H1 (cell line): Measurements from ENCODE around the gene GCKR. TPM values are rescaled to one million over a fixed set of nuclear protein-coding genes. Genes with fewer than 3 reads are reported as not detected.

Experiments
- CTCF ChIA-PET: fragments of 300-600 bp; sonication (Branson Sonifier 250); formaldehyde crosslinking; loops from one replicate; lab custom pipeline; 2021; ENCODE audit not compliant: partially characterized antibody; lab: Charles Lee
- POLR2A ChIA-PET: fragments of 300-600 bp; sonication (Branson Sonifier 250); formaldehyde crosslinking; loops from one replicate; lab custom pipeline; 2021; ENCODE audit warnings: inconsistent platforms; ENCODE audit not compliant: partially characterized antibody; lab: Charles Lee
- DNase-seq, 2 experiments: peaks; one replicate each; pipeline versions ENCODE4 v3.0.0 to v3.0.0-alpha.2; 2010 to 2022; ENCODE audit warnings: low spot score in 2 of 2, low read depth in 1 of 2, mixed read lengths in 1 of 2
- FAIRE-seq: peaks from 2 replicates; lab custom pipeline; 2011; peaks lifted over from hg19 to GRCh38; lab: Jason Lieb, UNC
- H2AFZ ChIP-seq: 2 replicates; pipeline ENCODE4 v1.8.1; 2012; ENCODE audit warnings: low read length, inconsistent platforms
- H2AK5ac ChIP-seq: 2 replicates; pipeline ENCODE4 v1.6.1; 2013; ENCODE audit warnings: low read depth, low read length
- H2BK120ac ChIP-seq: replicated peaks from 2 replicates; pipeline ENCODE3; 2013; ENCODE audit warnings: low read depth, low read length, inconsistent platforms
- H2BK12ac ChIP-seq: 2 replicates; pipeline ENCODE4 v1.6.1; 2013; ENCODE audit warnings: low read depth, low read length
- H2BK15ac ChIP-seq: 2 replicates; pipeline ENCODE4 v1.6.1; 2013; ENCODE audit warnings: low read length
- H2BK20ac ChIP-seq: 2 replicates; pipeline ENCODE4 v1.6.1; 2013; ENCODE audit warnings: low read length
- H2BK5ac ChIP-seq: 2 replicates; pipeline ENCODE4 v1.6.1; 2013; ENCODE audit warnings: low read depth, low read length
- H3K14ac ChIP-seq: 2 replicates; pipeline ENCODE4 v1.6.1; 2013; ENCODE audit warnings: inconsistent platforms; ENCODE audit not compliant: insufficient read length
- H3K18ac ChIP-seq: 2 replicates; pipeline ENCODE4 v1.6.1; 2013; ENCODE audit warnings: low read length; ENCODE audit errors: extremely low read depth
- H3K23ac ChIP-seq: 2 replicates; pipeline ENCODE4 v1.6.1; 2013; ENCODE audit warnings: inconsistent platforms; ENCODE audit not compliant: insufficient read length
- H3K23me2 ChIP-seq: 2 replicates; pipeline ENCODE4 v1.6.1; 2013; ENCODE audit warnings: low read depth, low read length
- H3K27ac ChIP-seq: 2 replicates; pipeline ENCODE4 v1.6.1; 2011; ENCODE audit warnings: low read depth, low read length, inconsistent platforms
- H3K27me3 ChIP-seq, 4 experiments: replicated peaks in 1 of 4; 1 replicate in 1 of 4; 2 replicates in 3 of 4; pipeline versions ENCODE4 v1.6.1 to v1.8.1; 2011 to 2013; ENCODE audit warnings: low read length in 3 of 4, mild to moderate bottlenecking in 3 of 4, inconsistent platforms in 2 of 4, mixed read lengths in 2 of 4, moderate library complexity in 1 of 4; ENCODE audit not compliant: control insufficient read depth in 3 of 4, insufficient read depth in 3 of 4; ENCODE audit errors: extremely low read depth in 1 of 4
- H3K36me3 ChIP-seq, 4 experiments: 2 replicates each; pipeline versions ENCODE4 v1.6.1 to v1.8.1; 2011 to 2013; ENCODE audit warnings: mild to moderate bottlenecking in 4 of 4, low read length in 3 of 4, moderate library complexity in 2 of 4, control low read depth in 1 of 4, inconsistent platforms in 1 of 4; ENCODE audit not compliant: insufficient read depth in 4 of 4, control insufficient read depth in 2 of 4
- H3K4ac ChIP-seq: replicated peaks from 2 replicates; pipeline ENCODE3; 2013; ENCODE audit warnings: low read length, low read depth, mixed read lengths, inconsistent platforms; ENCODE audit not compliant: insufficient read length
- H3K4me1 ChIP-seq, 4 experiments: replicated peaks in 1 of 4; 1 replicate in 1 of 4; 2 replicates in 3 of 4; pipeline versions ENCODE4 v1.6.1 to v1.8.1; 2011 to 2013; ENCODE audit warnings: low read length in 3 of 4, inconsistent platforms in 2 of 4, mixed read lengths in 1 of 4; ENCODE audit not compliant: insufficient read depth in 4 of 4, control insufficient read depth in 3 of 4
- H3K4me2 ChIP-seq, 2 experiments: 2 replicates each; pipeline versions ENCODE4 v1.6.1 to v1.8.1; 2011 to 2013; ENCODE audit warnings: low read depth in 2 of 2, low read length in 2 of 2, control low read depth in 1 of 2, inconsistent platforms in 1 of 2, mild to moderate bottlenecking in 1 of 2; ENCODE audit not compliant: insufficient read depth in 1 of 2
- H3K4me3 ChIP-seq, 4 experiments: fragments of 200-600, 300-600 bp in 1 of 4; sonication (generic), shearing (Covaris generic), sonication (Bioruptor Twin) in 1 of 4; 2 replicates each; pipeline versions ENCODE4 v1.5.1 to v1.8.1; 2011 to 2016; ENCODE audit warnings: low read length in 4 of 4, low read depth in 3 of 4, control low read depth in 2 of 4, inconsistent platforms in 2 of 4, mild to moderate bottlenecking in 2 of 4, mixed read lengths in 1 of 4, moderate library complexity in 1 of 4; ENCODE audit not compliant: insufficient read depth in 2 of 4; ENCODE audit errors: extremely low read depth in 1 of 4
- H3K56ac ChIP-seq: replicated peaks from 2 replicates; pipeline ENCODE3; 2013; ENCODE audit warnings: low read depth, mild to moderate bottlenecking, mixed read lengths, low read length, inconsistent platforms; ENCODE audit not compliant: insufficient read length
- H3K79me1 ChIP-seq: 2 replicates; pipeline ENCODE4 v1.6.1; 2013; ENCODE audit warnings: low read depth, low read length, control low read depth
- H3K79me2 ChIP-seq, 2 experiments: 2 replicates each; pipeline versions ENCODE4 v1.6.1 to v1.8.1; 2012 to 2013; ENCODE audit warnings: low read length in 2 of 2, mild to moderate bottlenecking in 2 of 2, inconsistent platforms in 1 of 2; ENCODE audit not compliant: insufficient read depth in 2 of 2, control insufficient read depth in 1 of 2
- H3K9ac ChIP-seq, 4 experiments: replicated peaks in 1 of 4; 1 replicate in 1 of 4; 2 replicates in 3 of 4; pipeline versions ENCODE4 v1.6.1 to v1.8.1; 2011 to 2013; ENCODE audit warnings: low read depth in 3 of 4, low read length in 3 of 4, control low read depth in 2 of 4, mild to moderate bottlenecking in 2 of 4, moderate library complexity in 2 of 4, inconsistent platforms in 1 of 4; ENCODE audit errors: extremely low read depth in 1 of 4
- H3K9me3 ChIP-seq, 2 experiments: 2 replicates each; pipeline versions ENCODE4 v1.6.1 to v1.8.1; 2012 to 2013; ENCODE audit warnings: mild to moderate bottlenecking in 2 of 2, moderate library complexity in 2 of 2, control low read depth in 1 of 2, inconsistent platforms in 1 of 2, low read depth in 1 of 2, low read length in 1 of 2, mixed read lengths in 1 of 2; ENCODE audit not compliant: insufficient read depth in 2 of 2
- H4K20me1 ChIP-seq, 2 experiments: replicated peaks in 1 of 2; 2 replicates each; pipeline versions ENCODE3 to v1.8.1; 2011 to 2013; ENCODE audit warnings: inconsistent platforms in 2 of 2, low read length in 2 of 2, mild to moderate bottlenecking in 1 of 2; ENCODE audit not compliant: insufficient read depth in 2 of 2, control insufficient read depth in 1 of 2
- H4K5ac ChIP-seq: 2 replicates; pipeline ENCODE4 v1.6.1; 2013; ENCODE audit warnings: low read length, low read depth, mixed read lengths, inconsistent platforms; ENCODE audit not compliant: insufficient read length
- H4K8ac ChIP-seq: 2 replicates; pipeline ENCODE4 v1.8.0; 2013; ENCODE audit warnings: mild to moderate bottlenecking, moderate library complexity, low read length, inconsistent platforms; ENCODE audit not compliant: insufficient read depth; ENCODE audit errors: extremely low read depth
- H4K91ac ChIP-seq: replicated peaks from 2 replicates; pipeline ENCODE3; 2013; ENCODE audit warnings: low read length, mixed read lengths, inconsistent platforms; ENCODE audit not compliant: insufficient read length
- CHD1 ChIP-seq: IDR thresholded peaks from 2 replicates; pipeline ENCODE4 v1.6.1; 2012; ENCODE audit warnings: low read depth, low read length, improper control_type of control experiment
- CHD2 ChIP-seq: IDR thresholded peaks from 2 replicates; pipeline ENCODE4 v1.6.1; 2012; ENCODE audit warnings: low read length, improper control_type of control experiment
- EGR1 ChIP-seq: IDR thresholded peaks from 2 replicates; pipeline ENCODE4 v1.6.1; 2011; ENCODE audit warnings: low read depth, low read length, borderline replicate concordance
- EZH2 ChIP-seq: fragments of 200-600 bp; sonication (generic); IDR thresholded peaks from 2 replicates; pipeline ENCODE4 v1.7.1; 2012; ENCODE audit warnings: low read depth, mild to moderate bottlenecking, moderate library complexity, low read length, inconsistent platforms; ENCODE audit not compliant: severe bottlenecking
- HDAC2 ChIP-seq, 2 experiments: fragments of 300-600 bp in 1 of 2; sonication (generic) in 1 of 2; IDR thresholded peaks; 2 replicates each; pipeline ENCODE4 v1.6.1; 2011 to 2012; ENCODE audit warnings: low read depth in 2 of 2, low read length in 2 of 2, mild to moderate bottlenecking in 2 of 2, moderate library complexity in 2 of 2, borderline replicate concordance in 1 of 2, inconsistent platforms in 1 of 2
- HDAC6 ChIP-seq: IDR thresholded peaks from one replicate; pipeline ENCODE4 v1.7.1; 2012; ENCODE audit warnings: low read depth, mild to moderate bottlenecking, inconsistent platforms, low read length, moderate library complexity
- KDM5A ChIP-seq: fragments of 200-600 bp; IDR thresholded peaks from 2 replicates; pipeline ENCODE4 v1.7.1; 2012; ENCODE audit warnings: mild to moderate bottlenecking, low read length, inconsistent platforms, mixed read lengths
- NRF1 ChIP-seq: IDR thresholded peaks from 2 replicates; pipeline ENCODE4 v1.6.1; 2011; ENCODE audit warnings: mild to moderate bottlenecking, low read depth, low read length, improper control_type of control experiment
- POLR2A ChIP-seq, 2 experiments: IDR thresholded peaks; 1 replicate in 1 of 2; 2 replicates in 1 of 2; pipeline ENCODE4 v1.6.1; 2011; ENCODE audit warnings: low read depth in 2 of 2, low read length in 2 of 2, mild to moderate bottlenecking in 2 of 2; ENCODE audit errors: control extremely low read depth in 1 of 2
- RFX5 ChIP-seq: IDR thresholded peaks from 2 replicates; pipeline ENCODE4 v1.6.1; 2011; ENCODE audit warnings: low read depth, low read length, improper control_type of control experiment, borderline replicate concordance
- RXRA ChIP-seq: IDR thresholded peaks from 2 replicates; pipeline ENCODE4 v1.6.1; 2011; ENCODE audit warnings: low read depth, mild to moderate bottlenecking, low read length, moderate library complexity; ENCODE audit not compliant: insufficient read depth
- SIRT6 ChIP-seq: IDR thresholded peaks from one replicate; pipeline ENCODE4 v1.7.1; 2012; ENCODE audit warnings: low read length, inconsistent platforms
- YY1 ChIP-seq: IDR thresholded peaks from 2 replicates; pipeline ENCODE4 v1.6.1; 2011; ENCODE audit warnings: low read depth, mild to moderate bottlenecking, low read length
- WGBS, 2 experiments: shearing (Covaris generic) in 1 of 2; methylation state at CpG; one replicate each; pipeline versions ENCODE4 v1.1.6 to v1.1.7; 2013 to 2015; ENCODE audit warnings: low lambda C conversion rate in 2 of 2, mixed read lengths in 2 of 2, inconsistent platforms in 1 of 2, low coverage in 1 of 2, missing lambda C conversion rate in 1 of 2; ENCODE audit not compliant: insufficient replicate concordance in 2 of 2, insufficient coverage in 1 of 2, insufficient read length in 1 of 2; ENCODE audit errors: extremely low coverage in 1 of 2, missing lambda C conversion rate in 1 of 2; 5-methylcytosine and 5-hydroxymethylcytosine counted together
- polyA plus RNA-seq, 7 experiments: library from polyadenylated mRNA; depleted of rRNA in 3 of 7; stranded (reverse) in 5 of 7; unstranded in 2 of 7; fragments of >200 nt in 5 of 7; fragments of 200-250 nt in 2 of 7; gene quantifications; 1 replicate in 5 of 7; 2 replicates in 1 of 7; 4 replicates in 1 of 7; pipeline versions ENCODE4 v1.2.1 to v1.2.3, GENCODE V29; 2011 to 2013; ENCODE audit warnings: missing spikeins in 2 of 7, mixed read lengths in 2 of 7
- total RNA-seq: library from RNA; stranded (reverse); fragmentation: NEBNext Ultra II Directional; extraction: Animal tissue kit (Norgen Biotek cat#: 25700); gene quantifications from 2 replicates; pipeline ENCODE4 v1.2.1, GENCODE V29; 2021

Gene GCKR
- total and polyA plus RNA-seq, 2 of the 8 experiments (the other 6 are each of a cell fraction or from before 2014, with no cell fraction given): 0.30 to 1.2 TPM

DNA sequence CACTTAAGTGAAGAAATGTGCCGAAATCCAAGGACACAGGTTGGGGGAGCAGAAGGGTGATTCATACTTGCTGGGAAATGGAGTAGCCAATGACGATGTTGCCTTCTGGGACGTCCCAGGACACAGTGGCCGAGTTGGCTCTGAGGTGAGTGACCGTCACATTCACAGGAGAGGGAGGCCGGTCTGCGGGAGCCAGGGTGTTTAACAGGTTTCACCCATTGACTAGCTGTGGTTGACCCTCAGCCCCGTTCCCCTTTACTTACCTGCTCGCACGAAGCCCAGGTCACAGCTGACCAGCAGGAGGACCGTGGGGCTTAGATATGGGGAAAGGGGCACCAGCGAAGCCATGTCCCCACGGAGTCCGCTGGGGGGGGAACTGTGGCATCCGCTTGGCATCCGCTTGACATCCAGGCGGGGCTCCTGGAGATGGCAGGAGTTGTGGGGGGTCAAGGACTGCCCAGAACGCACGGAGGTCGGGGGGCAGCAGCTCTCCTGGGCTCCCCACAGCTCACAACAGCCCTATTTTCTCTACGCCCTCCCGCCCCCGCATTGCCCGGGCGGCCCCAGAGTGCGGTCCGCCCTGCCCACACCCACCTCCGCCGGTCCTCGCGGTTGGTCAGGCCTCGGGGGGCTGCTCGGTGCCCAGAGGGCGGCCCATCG is 2.2 kb upstream of the GCKR start:
- no peak overlapping the region for H3K18ac ChIP-seq
- H3K79me2 ChIP-seq: no peaks in the 10 kb centered on the region
- no peak overlapping the region for H2BK15ac ChIP-seq
- H2BK5ac ChIP-seq: peak overlapping the region; percentile 38; the same call in 1 of the 2 replicates
- H3K56ac ChIP-seq: no peak overlapping the region
- no peak overlapping the region for H2BK20ac ChIP-seq
- peak overlapping the region; percentile 61 to 100 for H3K4me2 ChIP-seq
- H2BK12ac ChIP-seq: peak overlapping the region; percentile 61; the same call in 1 of the 2 replicates
- no peak overlapping the region for H2AK5ac ChIP-seq
- H3K27me3 ChIP-seq: peaks cover 0 to 9% (median 7%) of the 10 kb centered on the region in 4 experiments; a peak in 5 of 7 replicates
- no peaks in the 10 kb centered on the region for H3K36me3 ChIP-seq
- H4K5ac ChIP-seq: no peak overlapping the region
- peak overlapping the region; percentile 70 for H2AFZ ChIP-seq
- H3K23ac ChIP-seq: no peak overlapping the region
- H3K4ac ChIP-seq: no peak overlapping the region
- peaks cover 12% of the 10 kb centered on the region for H3K23me2 ChIP-seq
- peak overlapping the region; percentile 52 to 96 (median 76) for H3K4me3 ChIP-seq
- H3K79me1 ChIP-seq: no peaks in the 10 kb centered on the region
- no peaks in the 10 kb centered on the region for H4K20me1 ChIP-seq
- H4K91ac ChIP-seq: no peak overlapping the region
- ChIA-PET CTCF (interaction anchor here (1.0 to 1.2 kb wide), 2 partner anchors 15 to 123 kb away, joined by 4 read pairs; no protein-coding TSS in a partner anchor), POLR2A (interaction anchor here (0.6 to 2.0 kb wide), 9 partner anchors 9 to 1059 kb away, joined by 3 to 10 read pairs (median 4); partner anchors contain the start of genes CCDC121, GPN1, PPM1G and SLC4A1AP)
- WGBS, 2 experiments: 10% methylated on average over 33 of the region's 35 CpGs; no CpG with 5 or more reads in 1 of the 2 experiments
- H3K9me3 ChIP-seq: no peaks in the 10 kb centered on the region; a peak in 1 of 4 replicates
- no peak overlapping the region for H3K14ac ChIP-seq
- peak overlapping the region in 2 of 4 experiments; percentile 38 to 59; a peak in 4 of 7 replicates for H3K9ac ChIP-seq
- peaks cover 3 to 13% (median 4%) of the 10 kb centered on the region in 4 experiments for H3K4me1 ChIP-seq
- DNase-seq: peak in 1 of 2 experiments; percentile 64
- H4K8ac ChIP-seq: peak overlapping the region; percentile 22; the same call in 1 of the 2 replicates
- no peak for FAIRE-seq
- no peak overlapping the region for H2BK120ac ChIP-seq
- H3K27ac ChIP-seq: no peak overlapping the region; the same call in 1 of the 2 replicates
- no peak; a peak in 1 of 3 replicates for TF ChIP-seq POLR2A (IDR thresholded peaks at IDR 0.05; ENCODE audit: control extremely low read depth in 1 of 2, low read depth in 2 of 2, low read length in 2 of 2)
- no peak for TF ChIP-seq KDM5A
- TF ChIP-seq RXRA: no peak
- TF ChIP-seq HDAC2 (IDR thresholded peaks at IDR 0.05; ENCODE audit: borderline replicate concordance in 1 of 2, low read depth in 2 of 2, low read length in 2 of 2): no peak
- no peak for TF ChIP-seq CHD1
- no peak for TF ChIP-seq RFX5
- peak; percentile 39 for TF ChIP-seq EZH2
- no peak for TF ChIP-seq HDAC6
- TF ChIP-seq YY1: no peak
- TF ChIP-seq SIRT6: no peak
- no peak for TF ChIP-seq CHD2
- TF ChIP-seq NRF1: no peak
- peak; percentile 83; the same call in 1 of the 2 replicates for TF ChIP-seq EGR1
